HepG2 (cell line): ENCODE data around the gene LRRC3C. TPM values are rescaled to one million over a fixed set of nuclear protein-coding genes. Genes with fewer than 3 reads are reported as not detected.

Experiments used
- ATAC-seq: fragments of 200-7000 bp; cut with Tn5 transposase; 3 replicates; pipeline ENCODE4 v1.9.1; 2020; ENCODE audit warnings: mild to moderate bottlenecking, moderate library complexity
- BruUV-seq: library from RNA; stranded (reverse); fragments of 400-500 nt; replicated peaks from 2 replicates; lab custom pipeline; 2021; lab: Mats Ljungman, UMichigan
- CTCF ChIA-PET: fragments of 300-600 bp; formaldehyde crosslinking; extraction: SDS; loops from one replicate; lab custom pipeline; 2021; ENCODE audit warnings: low total read pairs, inconsistent platforms, low intra/inter-chr PET ratio; lab: Yijun Ruan, JAX
- POLR2A ChIA-PET: fragments of 350-600 bp; sonication (Branson Sonifier 250); formaldehyde crosslinking; loops from one replicate; lab custom pipeline; 2020; ENCODE audit warnings: antibody characterized with exemption, inconsistent platforms; lab: Yijun Ruan, JAX
- DNase-seq: peaks from one replicate; pipeline ENCODE4 v3.0.0-alpha.2; 2015; ENCODE audit warnings: low spot score
- FAIRE-seq: peaks from 3 replicates; lab custom pipeline; 2011; peaks lifted over from hg19 to GRCh38; lab: Jason Lieb, UNC
- H2AFZ ChIP-seq: one replicate; pipeline ENCODE4 v1.6.1; 2011; ENCODE audit warnings: low read length, inconsistent platforms
- H3K27ac ChIP-seq: fragments of 300-600 bp; 3 replicates; pipeline ENCODE4 v1.8.0; 2011; ENCODE audit warnings: mixed run types, mild to moderate bottlenecking, mixed read lengths, low read length, inconsistent platforms; ENCODE audit not compliant: insufficient read depth; ENCODE audit errors: extremely low read length
- H3K27me3 ChIP-seq, 2 experiments: fragments of 200-600 bp in 1 of 2; 2 replicates in 1 of 2; 3 replicates in 1 of 2; pipeline versions ENCODE4 v1.6.0 to v1.8.0; 2011; ENCODE audit warnings: low read length in 2 of 2, mild to moderate bottlenecking in 2 of 2, moderate library complexity in 2 of 2, inconsistent platforms in 1 of 2; ENCODE audit not compliant: insufficient read depth in 2 of 2, control insufficient read depth in 1 of 2
- H3K36me3 ChIP-seq, 2 experiments: fragments of 200-600 bp in 1 of 2; replicated peaks in 1 of 2; 2 replicates in 1 of 2; 3 replicates in 1 of 2; pipeline versions ENCODE4 v1.5.1 to v1.8.0; 2011; ENCODE audit warnings: low read length in 2 of 2, inconsistent platforms in 1 of 2; ENCODE audit not compliant: insufficient read depth in 2 of 2, control insufficient read depth in 1 of 2
- H3K4me1 ChIP-seq: 2 replicates; pipeline ENCODE4 v1.5.1; 2012; ENCODE audit warnings: low read length, inconsistent platforms; ENCODE audit not compliant: insufficient read depth
- H3K4me2 ChIP-seq: 2 replicates; pipeline ENCODE4 v1.6.0; 2011; ENCODE audit warnings: low read depth, low read length, inconsistent platforms
- H3K4me3 ChIP-seq, 3 experiments: fragments of 200-600 bp in 1 of 3; sonication (generic), shearing (Covaris generic) in 1 of 3; replicated peaks in 1 of 3; 2 replicates each; pipeline ENCODE4 v1.5.1; 2011 to 2016; ENCODE audit warnings: low read length in 3 of 3, inconsistent platforms in 2 of 3, low read depth in 2 of 3, mild to moderate bottlenecking in 2 of 3, control low read depth in 1 of 3, mixed read lengths in 1 of 3; ENCODE audit not compliant: insufficient read depth in 1 of 3
- H3K79me2 ChIP-seq: one replicate; pipeline ENCODE4 v1.6.1; 2011; ENCODE audit warnings: low read length, inconsistent platforms; ENCODE audit not compliant: insufficient read depth
- H3K9ac ChIP-seq: 2 replicates; pipeline ENCODE4 v1.6.0; 2011; ENCODE audit warnings: mild to moderate bottlenecking, low read depth, low read length, inconsistent platforms; ENCODE audit not compliant: insufficient read depth
- H3K9me3 ChIP-seq: 2 replicates; pipeline ENCODE4 v1.5.1; 2012; ENCODE audit warnings: mild to moderate bottlenecking, low read length
- H4K20me1 ChIP-seq: 2 replicates; pipeline ENCODE4 v1.6.0; 2011; ENCODE audit warnings: inconsistent platforms, mild to moderate bottlenecking, low read length, moderate library complexity; ENCODE audit not compliant: insufficient read depth
- MXD4 ChIP-seq: IDR thresholded peaks from 2 replicates; pipeline ENCODE4 v1.6.1; 2016; ENCODE audit warnings: mild to moderate bottlenecking, missing biosample characterization, missing genetic modification reagents
- RARG ChIP-seq: sonication (generic); formaldehyde crosslinking; IDR thresholded peaks from 2 replicates; pipeline ENCODE4 v1.4.0; 2020; ENCODE audit warnings: low read depth, mild to moderate bottlenecking, missing genetic modification reagents
- STAG1 ChIP-seq: sonication (generic); formaldehyde crosslinking; IDR thresholded peaks from 2 replicates; pipeline ENCODE4 v1.4.0; 2020; ENCODE audit warnings: missing genetic modification reagents
- ZNF614 ChIP-seq: IDR thresholded peaks from 2 replicates; pipeline ENCODE4 v1.6.1; 2018; ENCODE audit warnings: missing biosample characterization, missing genetic modification reagents, inconsistent platforms, borderline replicate concordance
- ZZZ3 ChIP-seq: sonication (generic); formaldehyde crosslinking; IDR thresholded peaks from 2 replicates; pipeline ENCODE4 v1.4.0; 2020; ENCODE audit warnings: missing genetic modification reagents, mild to moderate bottlenecking, borderline replicate concordance
- WGBS: methylation state at CpG from one replicate; pipeline ENCODE4 v1.1.6; 2017; ENCODE audit warnings: low lambda C conversion rate; 5-methylcytosine and 5-hydroxymethylcytosine counted together
- in situ Hi-C: cut with HindIII; loops from 2 replicates; pipeline ENCODE4 v1.10.0; 2017; ENCODE audit warnings: low pct_unique_long_range_greater_than_20kb; ENCODE audit not compliant: extremely low pct_ligation_motif_present
- intact Hi-C: fragments of 100-400 bp; cut with micrococcal nuclease; formaldehyde crosslinking; loops from one replicate; pipeline ENCODE4 v1.10.0; 2022; ENCODE audit not compliant: unreplicated experiment
- polyA plus RNA-seq, 8 experiments: library from polyadenylated mRNA; depleted of rRNA in 3 of 8; stranded (reverse) in 7 of 8; unstranded in 1 of 8; fragments of >200 nt; fragmentation: Illumina TruSeq in 4 of 8; extraction: Trizol in 4 of 8; gene quantifications; 2 replicates each; pipeline versions ENCODE4 v1.2.1 to v1.2.3, GENCODE V29; 2011 to 2016; ENCODE audit warnings: low read depth in 4 of 8, missing spikeins in 1 of 8, mixed read lengths in 1 of 8; ENCODE audit not compliant: insufficient read depth in 1 of 8
- total RNA-seq, 5 experiments: library from RNA; depleted of rRNA; stranded (reverse); fragments of >200 nt; fragmentation: Illumina TruSeq; extraction: Trizol; gene quantifications; 2 replicates each; pipeline ENCODE4 v1.2.3, GENCODE V29; 2016; ENCODE audit warnings: low read depth in 1 of 5
- TF ChIP-seq, protein P1 (sequence below): sonication (generic); formaldehyde crosslinking; IDR thresholded peaks from 2 replicates; pipeline ENCODE4 v1.5.0; 2020; ENCODE audit warnings: mild to moderate bottlenecking, missing genetic modification reagents, moderate library complexity

LRRC3C gene
- total and polyA plus RNA-seq, 2 of the 13 experiments (the other 11 are each of a cell fraction or from before 2014, with no cell fraction given): 0.17 TPM; not detected in 1

DNA sequence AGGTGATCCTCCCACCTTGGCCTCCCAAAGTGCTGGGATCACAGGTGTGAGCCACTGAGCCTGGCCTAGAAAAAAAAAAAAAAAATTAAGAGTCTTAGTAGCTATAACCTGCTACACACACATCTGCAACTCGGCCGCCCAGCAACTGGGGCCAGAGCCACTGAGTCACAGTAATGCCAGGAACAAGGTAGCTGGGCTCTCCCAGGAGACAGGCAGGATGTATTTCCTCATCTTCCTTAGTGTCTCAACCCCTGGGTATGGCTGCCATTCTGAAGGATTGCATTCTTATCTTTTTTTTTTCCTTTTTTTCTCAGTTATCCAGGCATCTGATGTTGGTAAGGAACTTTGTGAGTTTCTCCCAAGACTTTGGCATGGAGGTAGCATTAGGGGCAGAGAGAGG lies 46.0 kb downstream of the LRRC3C start (continued):
- no peak for TF ChIP-seq ZNF614 (CRISPR knock-in tag)

DNA sequence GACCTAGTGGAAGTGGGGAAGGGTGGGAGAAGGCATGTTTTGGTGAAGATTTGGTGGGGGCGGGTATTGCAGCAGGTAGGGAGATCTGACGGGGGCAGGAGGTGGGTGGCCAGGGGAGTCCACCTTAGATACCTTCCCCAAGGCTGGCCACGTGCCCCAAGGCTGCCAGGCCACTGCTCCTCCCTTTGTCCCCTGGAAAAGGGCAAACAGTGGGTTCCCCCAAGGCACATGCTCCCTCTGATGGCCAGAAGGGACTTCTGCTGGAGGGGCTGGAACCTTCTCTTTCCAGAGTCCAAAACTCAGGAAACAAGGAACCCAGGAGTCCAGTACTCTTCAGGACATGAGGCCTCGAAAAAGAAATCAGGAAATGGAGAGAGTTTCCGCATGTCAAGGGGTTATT lies 46.9 kb downstream of the LRRC3C start:
- Histone ChIP-seq H3K4me3 (no peak overlapping the region), H3K79me2 (no peaks in the 10 kb centered on the region), H4K20me1 (no peaks in the 10 kb centered on the region), H3K4me2 (no peak overlapping the region), H3K4me1 (peaks cover 2% of the 10 kb centered on the region), H3K9ac (no peak overlapping the region), H3K27ac (no peak overlapping the region), H2AFZ (no peak overlapping the region), H3K36me3 (no peaks in the 10 kb centered on the region), H3K27me3 (peaks cover 10 to 57% of the 10 kb centered on the region in 2 experiments), H3K9me3 (no peaks in the 10 kb centered on the region)
- peak; percentile 46 for ATAC-seq
- ChIA-PET CTCF (no interaction called here), POLR2A (interaction anchor here (0.9 kb wide), 1 partner anchor 220 kb away, joined by 3 read pairs; no protein-coding TSS in a partner anchor)
- intact Hi-C loops: no loop called here
- 23% methylated on average over 5 of the region's 5 CpGs for WGBS
- BruUV-seq: no TSS peak
- TF ChIP-seq, protein P1, sequence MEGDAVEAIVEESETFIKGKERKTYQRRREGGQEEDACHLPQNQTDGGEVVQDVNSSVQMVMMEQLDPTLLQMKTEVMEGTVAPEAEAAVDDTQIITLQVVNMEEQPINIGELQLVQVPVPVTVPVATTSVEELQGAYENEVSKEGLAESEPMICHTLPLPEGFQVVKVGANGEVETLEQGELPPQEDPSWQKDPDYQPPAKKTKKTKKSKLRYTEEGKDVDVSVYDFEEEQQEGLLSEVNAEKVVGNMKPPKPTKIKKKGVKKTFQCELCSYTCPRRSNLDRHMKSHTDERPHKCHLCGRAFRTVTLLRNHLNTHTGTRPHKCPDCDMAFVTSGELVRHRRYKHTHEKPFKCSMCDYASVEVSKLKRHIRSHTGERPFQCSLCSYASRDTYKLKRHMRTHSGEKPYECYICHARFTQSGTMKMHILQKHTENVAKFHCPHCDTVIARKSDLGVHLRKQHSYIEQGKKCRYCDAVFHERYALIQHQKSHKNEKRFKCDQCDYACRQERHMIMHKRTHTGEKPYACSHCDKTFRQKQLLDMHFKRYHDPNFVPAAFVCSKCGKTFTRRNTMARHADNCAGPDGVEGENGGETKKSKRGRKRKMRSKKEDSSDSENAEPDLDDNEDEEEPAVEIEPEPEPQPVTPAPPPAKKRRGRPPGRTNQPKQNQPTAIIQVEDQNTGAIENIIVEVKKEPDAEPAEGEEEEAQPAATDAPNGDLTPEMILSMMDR: peak; percentile 59
- TF ChIP-seq STAG1 (CRISPR knock-in tag) (peak; percentile 68), MXD4 (no peak)
- no peak for FAIRE-seq
- DNase-seq: no peak
- in situ Hi-C loops: loop anchor here (5.0 kb wide), 1 partner anchor 52 kb away; no protein-coding TSS in a partner anchor

DNA sequence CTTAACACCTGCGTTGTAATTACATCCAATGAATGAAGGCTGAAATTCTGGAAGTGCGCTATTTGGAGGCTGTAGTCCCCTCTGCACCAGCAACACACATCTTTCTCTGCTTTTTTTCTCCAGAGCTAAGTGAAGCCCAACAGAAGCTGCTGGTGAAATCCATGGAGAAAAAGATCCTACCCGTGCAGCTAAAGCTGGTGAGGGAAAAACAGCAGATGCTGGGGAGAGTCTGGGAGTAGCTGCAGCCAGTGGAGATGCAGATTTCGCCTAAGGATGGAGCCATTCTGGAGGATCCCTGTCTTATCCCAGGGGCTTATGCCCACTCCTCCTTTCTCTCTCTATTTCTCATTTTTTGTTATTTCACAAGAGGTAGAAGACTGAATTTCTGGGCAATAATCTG lies 48.3 kb downstream of the LRRC3C start:
- POLR2A ChIA-PET: no interaction called here
- 20% methylated on average over 4 of the region's 4 CpGs for WGBS
- CTCF ChIA-PET: no interaction called here

More for the DNA sequence above, 48.3 kb downstream of the LRRC3C start:
- peaks cover 8% of the 10 kb centered on the region for H3K4me1 ChIP-seq
- no peaks in the 10 kb centered on the region for H3K79me2 ChIP-seq
- FAIRE-seq (no peak), DNase-seq (no peak), ATAC-seq (no peak)
- TF ChIP-seq ZZZ3 (CRISPR knock-in tag) (no peak), RARG (CRISPR knock-in tag) (no peak)
- H3K4me2 ChIP-seq: no peak overlapping the region
- in situ Hi-C loops (no loop called here), intact Hi-C loops (no loop called here)
- no peak overlapping the region for H3K27ac ChIP-seq
- H2AFZ ChIP-seq: no peak overlapping the region
- H4K20me1 ChIP-seq: no peaks in the 10 kb centered on the region
- no peaks in the 10 kb centered on the region for H3K36me3 ChIP-seq
- peaks cover 8 to 53% of the 10 kb centered on the region in 2 experiments for H3K27me3 ChIP-seq
- no peak overlapping the region for H3K4me3 ChIP-seq
- H3K9ac ChIP-seq: no peak overlapping the region
- no TSS peak for BruUV-seq
- H3K9me3 ChIP-seq: no peaks in the 10 kb centered on the region
